Skeletal muscle cell (primary cell): ENCODE data around the gene DUSP7.
"Not testable (repeated sequence)": the region's sequence is repeated elsewhere in the genome, so short reads cannot be mapped to it uniquely, and the experiment has no call there.

Experiments
- DNase-seq: peaks from one replicate; pipeline ENCODE4 v3.0.0-alpha.2; 2010; ENCODE audit warnings: low read depth
- H3K4me3 ChIP-seq: 2 replicates; pipeline ENCODE4 v1.5.1; 2011; ENCODE audit warnings: low read depth, mild to moderate bottlenecking, control low read depth, low read length, moderate library complexity

Gene DUSP7

DNA sequence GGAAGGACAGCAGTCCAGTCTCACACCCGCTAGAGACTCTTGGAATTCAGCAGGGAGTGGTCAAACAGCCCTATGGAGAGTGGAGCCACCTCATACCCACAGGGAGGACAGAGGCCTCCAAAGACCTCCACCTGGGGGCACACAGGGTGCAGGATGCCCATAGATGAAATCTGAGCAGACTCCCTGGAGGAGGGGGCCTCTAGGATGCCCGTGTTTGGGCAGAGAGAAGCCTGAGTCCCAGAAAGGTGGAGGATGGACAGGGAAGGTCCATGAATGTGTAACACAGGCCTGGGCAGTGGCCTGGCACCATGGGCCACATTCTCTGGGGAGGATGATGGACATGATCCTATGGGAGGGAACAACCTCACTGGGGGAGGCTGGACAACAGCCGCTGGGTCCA lies 21.7 kb downstream of the DUSP7 start:
- H3K4me3 ChIP-seq = no peak overlapping the region
- no peak for DNase-seq

DNA sequence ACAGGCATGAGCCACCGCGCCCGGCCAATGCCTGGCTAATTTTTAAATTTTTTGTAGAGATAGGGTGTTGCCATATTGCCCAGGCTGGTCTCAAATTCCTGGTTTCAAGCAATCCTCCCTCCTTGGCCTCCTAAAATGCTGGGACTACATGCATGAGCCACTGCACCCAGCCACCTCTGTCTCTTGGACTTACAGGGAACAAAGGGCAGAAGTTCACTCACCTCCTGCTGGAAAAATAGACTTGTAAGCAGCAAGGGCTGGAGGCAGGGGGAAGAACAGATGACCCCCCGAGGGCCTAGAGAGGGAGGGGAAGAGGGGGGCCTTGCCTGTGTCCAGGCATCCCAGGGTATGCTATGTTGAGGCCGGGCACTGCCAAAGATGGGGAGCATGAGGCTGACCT lies 22.2 kb downstream of the DUSP7 start:
- no peak for DNase-seq
- H3K4me3 ChIP-seq = no peak overlapping the region

DNA sequence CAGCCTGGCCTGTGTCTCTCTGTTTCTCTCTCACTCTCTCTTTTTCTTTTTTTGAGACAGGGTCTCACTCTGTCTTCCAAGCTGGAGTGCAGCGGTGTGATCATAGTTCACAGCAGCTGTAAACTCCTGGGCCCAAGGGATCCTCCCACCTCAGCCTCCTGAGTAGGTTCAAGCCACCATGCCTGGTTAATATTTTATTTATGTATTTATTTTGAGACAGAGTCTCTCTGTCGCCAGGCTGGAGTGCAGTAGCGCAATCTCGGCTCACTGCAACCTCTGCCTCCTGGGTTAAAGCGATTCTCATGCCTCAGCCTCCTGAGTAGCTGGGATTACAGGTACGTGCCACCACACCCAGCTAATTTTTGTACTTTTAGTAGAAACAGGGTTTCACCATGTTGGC lies 22.6 kb downstream of the DUSP7 start:
- DNase-seq, H3K4me3 ChIP-seq: not testable (repeated sequence)

DNA sequence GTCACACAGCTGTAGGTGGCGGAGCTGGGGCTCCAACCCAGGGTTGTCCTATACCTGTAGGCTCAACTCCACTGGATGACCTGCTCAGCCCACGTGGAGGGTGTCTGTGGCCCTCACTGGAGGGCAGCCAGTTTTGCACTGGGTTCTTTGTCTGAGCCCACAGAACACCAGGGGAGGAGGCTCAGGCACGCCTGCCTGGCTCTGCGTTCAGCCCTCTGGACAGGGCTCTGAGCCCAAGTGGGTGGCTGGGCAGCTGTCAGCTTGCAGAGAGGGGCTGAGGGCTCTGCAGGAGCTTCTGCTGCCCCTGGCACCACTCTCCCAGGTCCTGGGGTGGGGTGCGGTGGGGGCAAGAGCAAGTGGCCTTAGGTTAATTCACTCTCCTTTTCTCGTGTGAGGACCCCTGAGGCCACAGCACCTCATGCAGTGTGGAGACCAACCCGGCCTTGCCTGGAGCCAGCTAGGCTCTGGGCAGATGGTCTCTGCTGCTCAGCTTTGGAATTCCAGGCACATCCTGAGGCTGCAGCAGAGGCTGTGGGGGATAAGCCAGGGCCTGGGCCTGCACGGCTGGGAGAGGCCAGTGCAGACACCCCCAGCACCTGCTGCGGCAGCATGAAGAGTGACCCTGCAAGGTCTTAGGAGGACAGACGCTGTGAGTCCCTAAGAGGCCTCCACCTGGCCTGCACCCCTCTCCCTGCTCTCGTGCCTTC lies 23.5 kb downstream of the DUSP7 start:
- no peak overlapping the region for H3K4me3 ChIP-seq
- no peak for DNase-seq

DNA sequence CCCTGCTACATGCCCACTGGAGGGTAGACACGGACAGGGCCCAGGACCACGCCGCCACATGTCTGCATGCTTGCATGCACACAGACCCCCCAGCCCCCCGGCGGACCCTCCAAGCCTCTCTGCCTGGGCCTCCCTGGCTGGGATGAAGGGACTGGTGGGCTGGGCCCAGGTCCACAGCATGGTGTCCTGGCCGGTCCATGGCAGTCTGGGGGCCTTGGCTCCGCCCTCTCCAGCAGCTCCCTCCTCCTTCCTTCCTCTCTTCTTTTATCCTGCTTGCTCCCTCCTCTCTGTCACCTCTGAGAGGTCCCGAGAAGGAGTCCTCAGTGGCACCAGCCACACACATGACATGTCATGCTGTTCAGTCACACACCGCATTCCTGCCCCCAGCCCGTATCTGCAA lies 24.5 kb downstream of the DUSP7 start:
- no peak overlapping the region for H3K4me3 ChIP-seq
- DNase-seq = no peak

DNA sequence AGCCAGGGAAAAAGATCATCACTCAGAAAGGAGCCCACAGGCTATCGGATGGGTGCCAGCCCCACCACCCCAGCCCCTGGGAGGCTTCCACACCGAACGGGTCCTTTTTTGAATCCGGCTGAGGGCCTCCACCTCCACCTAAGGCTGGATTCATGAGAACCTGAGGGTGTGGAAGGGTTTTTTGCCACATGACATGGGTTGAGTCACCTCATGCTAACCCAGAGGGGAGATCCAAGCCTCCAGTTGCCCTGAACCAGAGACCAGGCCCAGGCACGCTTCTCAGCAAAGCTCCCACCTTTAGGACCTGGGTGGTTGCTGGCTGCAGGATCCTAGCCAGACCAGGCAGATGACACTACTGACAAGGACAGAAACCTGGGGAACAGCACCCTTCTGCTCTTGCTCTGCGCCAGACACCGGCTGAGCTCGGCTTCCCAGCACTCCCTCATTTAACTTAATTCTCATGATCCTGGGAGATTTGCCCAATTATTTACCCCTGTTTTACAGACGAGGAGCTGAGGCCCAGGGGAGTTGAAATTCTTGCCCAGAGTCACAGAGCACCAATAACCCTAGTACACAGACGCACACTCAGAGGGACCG lies 25.6 kb downstream of the DUSP7 start:
- no peak for DNase-seq
- no peak overlapping the region for H3K4me3 ChIP-seq

DNA sequence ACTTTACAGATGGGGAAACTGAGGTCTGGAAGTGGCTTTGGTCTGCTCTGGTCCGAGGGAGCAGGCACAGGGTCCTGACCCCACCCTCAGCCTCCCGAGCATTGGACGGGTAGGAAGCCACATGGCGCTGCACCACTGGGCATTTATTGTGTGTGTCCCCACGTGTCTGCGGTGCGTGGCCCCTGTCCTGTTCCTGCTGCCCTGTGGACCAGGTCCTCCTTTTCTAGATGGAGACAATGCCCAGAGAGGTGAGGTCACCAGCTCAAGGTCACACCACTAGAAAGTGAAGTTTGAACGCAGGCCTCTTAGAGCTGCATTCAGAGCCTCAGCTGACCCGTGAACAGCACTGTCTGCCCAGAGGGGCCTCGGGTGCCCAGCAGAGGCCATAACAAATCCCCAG lies 26.8 kb downstream of the DUSP7 start:
- no peak for DNase-seq
- no peak overlapping the region for H3K4me3 ChIP-seq

DNA sequence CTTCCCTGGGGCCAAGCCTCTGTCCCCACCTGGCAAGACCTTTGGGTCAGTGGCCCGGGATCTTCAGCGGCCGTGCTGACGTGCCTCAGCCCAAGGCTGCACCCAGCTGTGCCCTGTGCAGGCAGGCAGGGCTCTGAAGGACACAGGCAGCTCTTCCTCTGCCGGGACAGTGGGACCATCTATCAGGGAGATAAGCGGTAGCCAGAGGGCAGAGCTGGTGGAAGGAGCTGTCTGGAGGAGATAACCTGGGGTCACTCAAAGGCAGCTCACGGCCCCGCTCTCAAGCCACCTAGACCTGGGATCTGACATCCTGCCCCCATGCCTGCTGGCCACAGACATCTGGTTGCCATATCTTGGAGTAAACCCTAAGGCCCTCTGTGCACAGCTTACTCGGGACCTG lies 27.3 kb downstream of the DUSP7 start:
- H3K4me3 ChIP-seq = no peak overlapping the region
- DNase-seq = no peak

DNA sequence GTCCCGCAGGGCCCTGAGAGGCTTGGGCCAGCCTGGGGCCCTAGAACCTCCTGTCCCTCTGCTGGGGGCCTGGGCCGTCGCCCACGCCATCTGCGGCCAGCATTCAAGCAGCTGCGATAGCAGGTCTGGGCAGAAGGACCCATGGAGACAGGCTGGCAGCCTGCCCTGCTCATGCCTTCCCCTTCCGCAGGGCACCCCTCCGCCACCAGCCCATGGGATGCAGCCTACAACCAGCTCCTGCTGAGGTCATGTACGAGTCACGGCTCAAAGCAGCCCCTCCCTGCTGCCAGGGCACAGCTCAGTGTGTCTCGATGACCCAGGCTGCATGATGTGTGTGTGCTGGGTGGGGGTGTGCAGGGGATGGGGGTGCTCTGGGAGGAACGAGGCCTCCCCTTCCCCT lies 27.8 kb downstream of the DUSP7 start:
- DNase-seq = no peak
- H3K4me3 ChIP-seq = no peak overlapping the region

DNA sequence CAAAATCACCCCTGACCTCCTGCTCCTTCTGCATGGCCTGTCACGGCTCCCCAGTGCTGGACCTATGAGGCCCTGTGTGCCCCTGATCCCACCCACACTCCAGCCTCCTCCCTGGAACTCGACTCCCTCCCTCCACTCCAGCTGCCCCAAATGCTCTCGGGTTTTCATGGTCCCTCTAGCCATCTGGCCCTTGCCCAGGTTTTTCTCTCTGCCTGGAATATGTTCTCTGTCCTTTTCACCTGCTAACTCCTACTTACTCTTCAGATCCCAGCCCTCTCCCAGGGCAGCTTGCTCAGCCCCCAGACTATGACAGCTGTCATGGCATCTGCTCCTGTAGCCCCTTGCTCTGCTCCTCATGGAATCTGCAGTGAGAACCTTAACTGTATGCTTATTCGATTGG lies 30.3 kb downstream of the DUSP7 start:
- DNase-seq = peak; percentile 16
- no peak overlapping the region for H3K4me3 ChIP-seq

DNA sequence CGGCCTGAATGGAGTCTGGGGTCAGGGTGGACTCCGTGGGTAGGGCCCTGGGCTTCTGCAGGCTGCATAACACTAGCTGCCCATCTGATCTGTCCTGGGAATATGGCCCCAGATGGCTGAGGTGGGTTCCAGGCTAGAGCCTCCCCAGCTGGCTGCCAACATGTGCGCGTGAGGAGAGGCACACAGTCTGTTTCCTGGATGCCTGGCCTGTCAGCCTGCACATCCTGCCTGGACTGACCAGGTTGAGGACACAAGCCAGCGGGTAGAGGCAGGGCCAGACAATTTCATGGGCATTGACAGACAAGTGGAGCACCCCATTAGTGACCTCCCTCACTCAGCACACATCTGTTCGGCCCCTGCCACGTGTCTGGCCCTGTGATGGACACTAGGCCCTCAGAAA lies 30.9 kb downstream of the DUSP7 start:
- H3K4me3 ChIP-seq = no peak overlapping the region
- no peak for DNase-seq

DNA sequence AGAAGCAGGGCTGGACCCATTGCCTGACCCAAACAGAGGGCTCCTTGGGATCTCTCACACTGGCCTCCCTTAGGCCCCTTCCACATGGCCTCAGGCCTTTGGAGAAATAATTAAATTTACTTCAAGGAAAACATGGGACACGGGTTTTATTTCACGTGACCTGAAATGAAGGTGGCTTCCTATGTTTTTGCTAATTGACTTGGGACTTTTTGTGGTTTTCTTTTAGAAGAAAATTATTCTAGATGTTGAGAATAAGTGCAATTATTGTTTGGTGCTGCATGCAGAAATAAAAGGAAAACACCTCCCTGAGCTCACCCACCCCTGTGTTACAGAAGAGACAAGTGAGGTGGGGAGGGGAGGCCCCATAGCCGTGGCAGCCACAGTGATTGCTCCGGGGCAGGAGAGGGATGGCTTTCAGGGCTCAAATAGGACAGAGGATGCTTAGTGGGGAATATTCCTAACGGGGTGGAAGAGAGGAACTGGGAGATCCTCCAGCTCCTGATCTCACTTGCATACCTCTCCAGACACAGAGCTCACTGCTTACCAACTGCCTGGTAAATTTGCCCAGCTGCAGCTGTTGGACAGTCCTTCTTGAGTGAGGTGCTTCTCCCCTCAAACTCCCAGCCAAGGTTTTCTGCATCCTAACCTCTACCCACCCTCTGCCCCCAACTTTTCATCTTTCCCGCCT lies 31.5 kb downstream of the DUSP7 start:
- no peak for DNase-seq
- no peak overlapping the region for H3K4me3 ChIP-seq

DNA sequence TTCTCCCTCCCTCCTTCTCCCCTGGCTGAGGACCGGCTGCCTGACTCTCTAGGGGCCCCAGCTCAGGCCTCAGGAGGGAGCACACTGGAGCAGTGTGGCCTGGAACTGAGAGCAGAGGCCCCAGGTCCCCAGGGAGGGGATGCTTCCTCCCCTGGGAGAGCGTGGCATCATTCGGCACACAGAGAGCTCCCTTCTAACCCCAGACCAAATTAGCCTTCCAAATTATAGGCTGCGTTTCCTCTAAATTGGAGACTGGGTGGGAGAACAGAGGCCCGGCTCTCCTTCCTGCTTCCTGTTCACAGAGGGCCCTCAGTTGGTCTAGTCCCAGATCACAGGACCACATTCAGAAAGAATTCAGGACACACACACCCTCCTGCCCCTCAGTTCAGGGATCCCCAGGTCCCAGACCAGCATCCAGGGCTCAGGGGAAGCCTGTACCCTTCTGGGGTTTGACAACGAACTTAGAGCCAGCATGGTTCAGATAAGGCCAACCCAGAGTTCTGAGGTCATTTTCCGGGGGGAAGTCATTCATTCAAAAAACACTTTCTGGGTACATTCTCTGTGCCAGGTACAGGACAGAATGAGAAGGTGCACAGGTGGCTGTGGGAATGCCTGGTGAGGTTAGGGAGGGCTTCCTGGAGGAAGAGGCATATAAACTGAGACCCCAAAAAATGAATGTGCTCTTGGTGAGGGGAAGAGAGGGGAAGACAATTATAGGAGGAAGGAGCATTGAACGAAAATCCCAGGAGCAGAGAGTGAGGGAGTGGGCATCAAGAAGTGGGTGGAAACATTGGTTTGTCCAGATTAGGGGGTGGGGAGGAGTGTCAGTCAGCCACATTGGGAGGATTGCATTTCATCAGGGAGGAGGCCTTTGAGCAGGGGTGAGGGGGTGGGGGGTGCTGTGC lies 32.3 kb downstream of the DUSP7 start:
- DNase-seq = no peak
- no peak overlapping the region for H3K4me3 ChIP-seq

DNA sequence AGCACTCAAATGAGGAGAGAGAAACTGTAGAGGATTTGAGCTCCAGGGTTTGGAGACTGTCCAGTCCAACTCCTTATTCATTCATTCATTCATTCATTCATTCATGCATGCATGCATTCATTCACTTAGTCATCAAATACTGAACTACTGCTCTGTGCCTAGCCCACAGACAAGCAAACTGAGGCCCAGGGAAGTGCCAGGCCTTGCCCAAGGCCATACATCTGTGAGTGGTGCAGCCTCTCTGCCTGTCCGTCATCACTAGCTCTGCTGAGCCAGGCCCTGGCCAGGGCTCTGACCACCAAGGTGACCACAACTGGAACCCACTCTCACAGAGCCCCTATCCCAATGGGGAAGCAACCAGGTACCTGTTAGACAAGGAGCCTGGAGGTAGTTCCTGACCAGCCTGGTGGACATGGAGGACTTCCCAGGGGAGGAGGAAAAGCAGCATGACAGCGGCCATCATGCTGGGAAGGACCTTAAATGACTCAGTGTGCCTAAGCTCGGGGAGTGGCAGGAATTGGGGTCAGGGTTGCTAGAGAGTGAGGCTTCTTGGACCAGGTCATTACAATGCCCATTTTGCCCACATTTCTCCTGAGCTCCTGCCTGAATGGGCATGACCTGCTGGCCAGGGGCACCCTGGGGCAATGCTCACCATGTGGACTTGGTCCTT lies 33.1 kb downstream of the DUSP7 start:
- no peak overlapping the region for H3K4me3 ChIP-seq
- no peak for DNase-seq

DNA sequence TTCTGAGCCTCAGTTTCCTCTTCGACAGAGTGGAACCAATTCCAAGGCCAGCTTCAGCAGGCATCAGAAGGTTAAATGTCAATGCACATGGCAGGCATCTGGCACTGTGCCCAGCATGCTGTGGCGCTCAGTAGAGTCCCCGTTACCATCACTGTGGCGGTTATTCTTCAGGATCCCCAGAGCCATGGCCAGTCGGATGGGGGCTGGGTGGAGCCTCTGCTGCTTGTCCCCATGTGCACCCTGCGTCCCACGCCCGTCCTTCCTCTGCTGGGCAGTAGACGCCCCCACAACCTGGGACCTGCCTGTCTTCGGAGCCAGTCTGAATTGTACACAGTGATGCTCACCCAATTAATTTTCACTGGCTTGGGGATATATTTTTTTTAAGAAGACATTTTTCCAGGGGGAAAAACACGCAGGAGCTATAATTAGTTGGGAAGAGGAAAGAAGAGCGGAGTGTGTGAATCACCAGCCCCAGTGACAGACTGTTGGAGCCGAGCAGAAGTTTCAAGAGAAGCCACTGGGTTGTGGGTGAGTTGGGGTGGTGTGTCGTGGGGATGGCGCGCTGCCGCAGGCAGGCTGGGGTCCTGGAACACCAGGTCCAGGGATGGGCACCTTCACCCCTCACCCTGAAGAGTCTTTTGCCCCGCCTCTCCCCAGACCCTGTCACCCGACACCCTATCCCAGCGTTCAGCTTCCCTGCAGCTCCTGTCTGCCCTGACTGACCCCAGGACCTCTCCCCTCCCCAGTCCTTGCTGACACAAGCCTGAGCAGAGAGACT lies 33.9 kb downstream of the DUSP7 start:
- no peak overlapping the region for H3K4me3 ChIP-seq
- no peak for DNase-seq

DNA sequence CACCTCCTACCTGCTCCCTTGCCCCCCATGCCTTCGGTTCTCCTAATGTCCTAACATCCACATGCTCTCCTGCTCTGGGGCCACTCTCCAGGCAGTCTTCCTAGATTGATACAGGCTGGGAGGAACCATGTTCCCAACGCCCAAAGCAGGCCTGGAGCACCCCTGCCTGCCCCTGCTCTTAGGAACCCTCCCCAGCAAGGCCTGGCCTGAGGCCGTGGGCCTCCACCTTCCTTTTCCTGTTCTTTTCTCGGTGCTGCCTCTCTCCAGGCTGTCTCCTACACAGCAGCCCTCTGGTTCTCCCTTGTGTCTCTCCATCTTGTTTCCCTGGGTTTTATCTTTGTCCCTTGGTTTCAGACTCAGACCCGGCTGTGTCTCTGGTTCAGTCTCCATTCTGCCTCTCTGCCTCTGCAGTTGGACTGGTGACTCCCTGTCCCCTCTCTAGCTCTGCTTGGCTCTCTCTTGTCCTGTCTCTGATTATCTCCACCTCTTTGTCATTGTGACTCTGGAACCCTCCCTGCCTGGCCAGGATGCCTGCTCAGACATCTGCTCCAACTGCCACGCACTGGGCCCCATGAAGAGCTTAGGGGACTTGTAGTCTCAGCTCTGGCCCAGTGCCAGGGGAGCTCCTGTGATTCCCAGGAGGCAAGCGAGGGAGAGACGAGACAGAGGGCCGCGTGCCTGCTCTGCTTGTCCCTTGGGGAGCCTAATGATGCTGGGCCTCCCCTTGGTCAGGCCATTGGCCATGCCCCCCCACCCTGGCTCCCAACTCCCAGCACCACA lies 34.7 kb downstream of the DUSP7 start:
- DNase-seq = no peak
- no peak overlapping the region for H3K4me3 ChIP-seq

DNA sequence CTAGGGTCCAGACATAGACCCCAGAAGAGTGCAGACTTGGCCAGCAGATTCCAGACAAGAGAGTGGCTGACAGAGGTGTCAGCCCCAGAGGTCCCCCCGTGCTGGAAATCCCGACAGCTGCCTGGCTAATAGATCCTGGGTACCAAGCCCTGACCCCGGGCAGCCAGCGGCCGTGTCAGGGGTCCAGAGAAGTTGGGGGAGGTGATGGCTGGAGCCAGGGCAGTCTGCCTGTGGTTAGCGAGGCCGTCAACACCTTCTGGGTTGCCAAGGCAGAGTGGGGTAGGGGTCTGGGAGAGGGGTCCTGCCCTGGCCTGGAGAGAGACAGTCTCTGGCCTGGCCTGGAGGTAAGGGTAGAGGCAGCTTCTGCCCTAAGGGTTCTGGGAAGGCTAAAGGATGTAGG lies 35.6 kb downstream of the DUSP7 start:
- H3K4me3 ChIP-seq = no peak overlapping the region
- DNase-seq = no peak
